ENCODE data around the gene CNTNAP2.

- TF ChIP-seq TAF1 (IDR thresholded peaks at IDR 0.05; ENCODE audit: low read depth, low read length), result no peak
- no peak for TF ChIP-seq POLR2AphosphoS5 (IDR thresholded peaks at IDR 0.05; ENCODE audit: low read depth, low read length)
- no peak for TF ChIP-seq POLR2A (IDR thresholded peaks at IDR 0.05; ENCODE audit: low read depth, low read length)
- TF ChIP-seq POU2F2 (IDR thresholded peaks at IDR 0.05; ENCODE audit: low read depth, low read length), result no peak
- no peak for TF ChIP-seq SPI1 (IDR thresholded peaks at IDR 0.05; ENCODE audit: low read depth, low read length)
These were observed 296.2 kb downstream of the CNTNAP2 start for GRCh38 chr7:146412781-146413180.
